ENCODE results near the gene TGFB3. TPM values are rescaled to one million over a fixed set of nuclear protein-coding genes. Genes with fewer than 3 reads are reported as not detected.

Gene TGFB3
- total and polyA plus RNA-seq, 2 of the 13 experiments (the other 11 are each of a cell fraction or from before 2014, with no cell fraction given): 1.4 to 2.5 TPM

GRCh38 chr14:75989134-75989533, 7.3 kb upstream of the TGFB3 start (continued):
- TF ChIP-seq RARA (CRISPR knock-in tag; IDR thresholded peaks at IDR 0.05): peak; percentile 90
- peak; percentile 54; the same call in 1 of the 2 replicates for TF ChIP-seq MIXL1 (CRISPR knock-in tag; IDR thresholded peaks at IDR 0.05)
- peak; percentile 65 for TF ChIP-seq TEAD3 (CRISPR knock-in tag; optimal IDR thresholded peaks at IDR 0.05; ENCODE audit: borderline replicate concordance)
- TF ChIP-seq EHMT2 (IDR thresholded peaks at IDR 0.05; ENCODE audit: borderline replicate concordance, low read depth, low read length): 0 out of 2 replicates have a peak, but pooled peaks have one; percentile 27
- TF ChIP-seq HBP1 (CRISPR knock-in tag; IDR thresholded peaks at IDR 0.05; ENCODE audit: low read depth): no peak
- TF ChIP-seq KLF11 (CRISPR knock-in tag; IDR thresholded peaks at IDR 0.05): peak; percentile 20; the same call in 1 of the 2 replicates
- TF ChIP-seq ZNF788 (CRISPR knock-in tag; IDR thresholded peaks at IDR 0.05; ENCODE audit: borderline replicate concordance): peak; percentile 35; the same call in 1 of the 2 replicates
- TF ChIP-seq ZNF143 (CRISPR knock-in tag; IDR thresholded peaks at IDR 0.05): peak; percentile 83
- 0 out of 2 replicates have a peak, but pooled peaks have one; percentile 26 for TF ChIP-seq ZNF670 (CRISPR knock-in tag; IDR thresholded peaks at IDR 0.05; ENCODE audit: borderline replicate concordance)
- peak; percentile 65; the same call in 1 of the 2 replicates for TF ChIP-seq TEF (CRISPR knock-in tag; IDR thresholded peaks at IDR 0.05)
- TF ChIP-seq ZNF512B (CRISPR knock-in tag; IDR thresholded peaks at IDR 0.05; ENCODE audit: borderline replicate concordance): no peak
- no peak for TF ChIP-seq MTF1 (CRISPR knock-in tag; IDR thresholded peaks at IDR 0.05)
- peak; percentile 23; the same call in 1 of the 2 replicates for TF ChIP-seq ZFX (CRISPR knock-in tag; IDR thresholded peaks at IDR 0.05; ENCODE audit: low read depth)
- no peak for TF ChIP-seq ZBTB39 (CRISPR knock-in tag; IDR thresholded peaks at IDR 0.05)
- no peak for TF ChIP-seq RNF219 (CRISPR knock-in tag; IDR thresholded peaks at IDR 0.05)
- no peak for TF ChIP-seq ZBTB33 (CRISPR knock-in tag; IDR thresholded peaks at IDR 0.05)
- peak; percentile 99 for TF ChIP-seq ETV6 (CRISPR knock-in tag; conservative IDR thresholded peaks at IDR 0.05)
- no peak for TF ChIP-seq TARDBP (CRISPR knock-in tag; IDR thresholded peaks at IDR 0.05)
